Neural cell (in vitro differentiated cells): ENCODE measurements around the gene EPB42.

Source experiments
- EP300 ChIP-seq: fragments of 450-650 bp; conservative IDR thresholded peaks from 2 replicates; pipeline ENCODE4 v1.6.1; 2014; ENCODE audit warnings: antibody characterized with exemption, mild to moderate bottlenecking, moderate library complexity; ENCODE audit not compliant: poor library complexity, severe bottlenecking
- EZH2 ChIP-seq: fragments of 200-600, 300-800 bp; shearing (Covaris generic), sonication (generic); IDR thresholded peaks from 2 replicates; pipeline ENCODE4 v1.6.1; 2014; ENCODE audit warnings: antibody characterized with exemption, low read length, borderline replicate concordance, mild to moderate bottlenecking; ENCODE audit not compliant: insufficient read depth, poor library complexity, severe bottlenecking
- POLR2AphosphoS5 ChIP-seq: IDR thresholded peaks from 2 replicates; pipeline ENCODE4 v1.6.1; 2012
- SMC3 ChIP-seq: fragments of 450-650 bp; conservative IDR thresholded peaks from 2 replicates; pipeline ENCODE4 v1.6.1; 2014; ENCODE audit warnings: antibody characterized with exemption, mild to moderate bottlenecking, moderate library complexity; ENCODE audit not compliant: poor library complexity
- TAF1 ChIP-seq: IDR thresholded peaks from 2 replicates; pipeline ENCODE4 v1.6.1; 2012; ENCODE audit warnings: low read depth
- TF ChIP-seq, protein P1 (sequence below): fragments of 450-650 bp; IDR thresholded peaks from 2 replicates; pipeline ENCODE4 v1.5.1; 2014; ENCODE audit warnings: antibody characterized with exemption, mild to moderate bottlenecking, moderate library complexity; ENCODE audit not compliant: poor library complexity, severe bottlenecking
- TF ChIP-seq, protein P2 (sequence below): IDR thresholded peaks from 2 replicates; pipeline ENCODE4 v1.6.1; 2012; ENCODE audit warnings: borderline replicate concordance

DNA sequence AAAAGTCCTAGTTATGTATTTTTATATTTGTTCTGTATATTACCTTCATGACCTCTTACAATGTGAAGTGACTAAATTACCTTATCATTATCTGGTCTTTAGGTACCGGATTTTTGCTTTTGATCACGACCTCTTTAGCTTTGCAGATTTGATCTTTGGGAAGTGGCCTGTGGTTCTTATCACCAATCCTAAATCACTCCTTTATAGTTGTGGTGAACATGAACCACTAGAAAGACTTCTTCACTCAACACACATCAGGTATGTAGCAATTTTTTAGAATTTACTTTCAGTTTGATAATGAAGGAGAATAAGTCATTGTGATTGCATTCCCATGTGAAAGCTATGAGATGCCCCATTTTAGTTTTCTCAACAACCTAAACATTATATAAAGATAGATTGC lies 69.1 kb downstream of the EPB42 start:
- TF ChIP-seq, protein P1, sequence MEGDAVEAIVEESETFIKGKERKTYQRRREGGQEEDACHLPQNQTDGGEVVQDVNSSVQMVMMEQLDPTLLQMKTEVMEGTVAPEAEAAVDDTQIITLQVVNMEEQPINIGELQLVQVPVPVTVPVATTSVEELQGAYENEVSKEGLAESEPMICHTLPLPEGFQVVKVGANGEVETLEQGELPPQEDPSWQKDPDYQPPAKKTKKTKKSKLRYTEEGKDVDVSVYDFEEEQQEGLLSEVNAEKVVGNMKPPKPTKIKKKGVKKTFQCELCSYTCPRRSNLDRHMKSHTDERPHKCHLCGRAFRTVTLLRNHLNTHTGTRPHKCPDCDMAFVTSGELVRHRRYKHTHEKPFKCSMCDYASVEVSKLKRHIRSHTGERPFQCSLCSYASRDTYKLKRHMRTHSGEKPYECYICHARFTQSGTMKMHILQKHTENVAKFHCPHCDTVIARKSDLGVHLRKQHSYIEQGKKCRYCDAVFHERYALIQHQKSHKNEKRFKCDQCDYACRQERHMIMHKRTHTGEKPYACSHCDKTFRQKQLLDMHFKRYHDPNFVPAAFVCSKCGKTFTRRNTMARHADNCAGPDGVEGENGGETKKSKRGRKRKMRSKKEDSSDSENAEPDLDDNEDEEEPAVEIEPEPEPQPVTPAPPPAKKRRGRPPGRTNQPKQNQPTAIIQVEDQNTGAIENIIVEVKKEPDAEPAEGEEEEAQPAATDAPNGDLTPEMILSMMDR: no peak
- no peak for TF ChIP-seq TAF1
- TF ChIP-seq, protein P2, sequence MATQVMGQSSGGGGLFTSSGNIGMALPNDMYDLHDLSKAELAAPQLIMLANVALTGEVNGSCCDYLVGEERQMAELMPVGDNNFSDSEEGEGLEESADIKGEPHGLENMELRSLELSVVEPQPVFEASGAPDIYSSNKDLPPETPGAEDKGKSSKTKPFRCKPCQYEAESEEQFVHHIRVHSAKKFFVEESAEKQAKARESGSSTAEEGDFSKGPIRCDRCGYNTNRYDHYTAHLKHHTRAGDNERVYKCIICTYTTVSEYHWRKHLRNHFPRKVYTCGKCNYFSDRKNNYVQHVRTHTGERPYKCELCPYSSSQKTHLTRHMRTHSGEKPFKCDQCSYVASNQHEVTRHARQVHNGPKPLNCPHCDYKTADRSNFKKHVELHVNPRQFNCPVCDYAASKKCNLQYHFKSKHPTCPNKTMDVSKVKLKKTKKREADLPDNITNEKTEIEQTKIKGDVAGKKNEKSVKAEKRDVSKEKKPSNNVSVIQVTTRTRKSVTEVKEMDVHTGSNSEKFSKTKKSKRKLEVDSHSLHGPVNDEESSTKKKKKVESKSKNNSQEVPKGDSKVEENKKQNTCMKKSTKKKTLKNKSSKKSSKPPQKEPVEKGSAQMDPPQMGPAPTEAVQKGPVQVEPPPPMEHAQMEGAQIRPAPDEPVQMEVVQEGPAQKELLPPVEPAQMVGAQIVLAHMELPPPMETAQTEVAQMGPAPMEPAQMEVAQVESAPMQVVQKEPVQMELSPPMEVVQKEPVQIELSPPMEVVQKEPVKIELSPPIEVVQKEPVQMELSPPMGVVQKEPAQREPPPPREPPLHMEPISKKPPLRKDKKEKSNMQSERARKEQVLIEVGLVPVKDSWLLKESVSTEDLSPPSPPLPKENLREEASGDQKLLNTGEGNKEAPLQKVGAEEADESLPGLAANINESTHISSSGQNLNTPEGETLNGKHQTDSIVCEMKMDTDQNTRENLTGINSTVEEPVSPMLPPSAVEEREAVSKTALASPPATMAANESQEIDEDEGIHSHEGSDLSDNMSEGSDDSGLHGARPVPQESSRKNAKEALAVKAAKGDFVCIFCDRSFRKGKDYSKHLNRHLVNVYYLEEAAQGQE: no peak
- TF ChIP-seq POLR2AphosphoS5: no peak
- no peak for TF ChIP-seq EZH2
- TF ChIP-seq EP300: no peak
- TF ChIP-seq SMC3: no peak
